Activated CD4-positive, alpha-beta T cell treated with anti-CD3 and anti-CD28 coated beads for 24 hours (primary cell): ENCODE data around the gene MAP2K4.

Source experiments
- DNase-seq, 2 donors: peaks; one replicate each; pipeline ENCODE4 v3.0.0-alpha.2; 2020; ENCODE audit warnings: low read depth in 2 of 2

The MAP2K4 gene

DNA sequence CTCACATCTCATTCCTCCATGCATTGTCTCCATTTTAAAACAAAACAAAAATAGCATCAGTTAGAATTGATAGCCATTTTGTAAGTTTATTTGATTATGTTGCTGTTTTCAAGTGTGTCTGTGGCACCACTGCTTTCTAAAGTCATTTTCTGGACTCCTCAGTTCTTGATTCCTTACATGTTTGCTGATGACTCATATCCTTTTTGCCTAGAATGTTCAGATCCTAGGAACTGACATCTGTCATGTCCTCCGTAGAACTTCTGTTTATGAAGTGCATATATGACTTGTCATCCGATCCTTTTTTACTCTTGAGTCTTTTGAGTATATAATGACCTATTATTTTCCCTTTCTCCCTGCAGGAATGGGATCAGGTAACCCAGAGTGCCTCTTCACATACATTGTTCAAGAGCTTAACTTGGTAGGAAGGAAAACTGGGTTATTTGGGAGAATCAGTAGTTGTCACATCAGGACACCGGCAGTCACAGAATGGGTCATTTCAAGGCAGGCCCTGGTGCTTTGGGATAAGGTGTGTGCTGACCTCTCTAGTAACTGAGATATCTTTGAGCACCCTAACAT lies 69.2 kb downstream of the MAP2K4 start:
- DNase-seq = no peak

GRCh38 chr17:12094336-12094735 lies 73.7 kb downstream of the MAP2K4 start:
- no peak for DNase-seq

DNA sequence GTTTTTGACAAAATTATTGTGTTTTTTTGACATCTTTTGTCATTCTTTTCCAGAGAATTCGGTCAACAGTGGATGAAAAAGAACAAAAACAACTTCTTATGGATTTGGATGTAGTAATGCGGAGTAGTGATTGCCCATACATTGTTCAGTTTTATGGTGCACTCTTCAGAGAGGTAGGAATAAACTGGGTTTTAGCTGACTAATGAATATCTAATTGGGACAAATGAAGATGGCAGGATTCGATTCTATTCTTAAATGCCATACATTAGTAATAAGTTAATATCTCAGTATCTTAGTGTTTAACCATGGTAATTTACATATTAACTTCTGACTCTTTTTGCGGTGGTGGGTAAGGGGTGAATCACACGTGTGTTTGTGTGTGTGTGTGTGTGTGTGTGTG lies 74.8 kb downstream of the MAP2K4 start:
- no peak for DNase-seq

DNA sequence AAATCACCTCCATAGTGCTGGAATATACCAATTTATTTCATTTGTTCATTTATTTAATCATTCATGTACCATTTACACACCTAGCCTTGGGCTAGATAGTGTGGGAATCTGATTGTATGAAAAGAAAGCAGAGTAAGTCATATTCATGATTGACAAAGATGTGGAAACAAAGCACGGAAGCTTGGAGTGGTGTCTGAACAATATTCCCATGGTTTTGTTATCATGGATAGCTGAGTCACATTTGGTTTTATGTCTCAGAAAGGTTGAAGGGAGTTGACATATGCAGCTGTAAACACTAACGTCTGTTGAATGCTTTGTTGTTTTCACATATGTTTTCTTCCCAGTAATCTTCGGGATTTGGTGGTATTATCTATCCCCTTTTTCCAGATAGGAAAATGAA lies 76.6 kb downstream of the MAP2K4 start:
- no peak for DNase-seq

DNA sequence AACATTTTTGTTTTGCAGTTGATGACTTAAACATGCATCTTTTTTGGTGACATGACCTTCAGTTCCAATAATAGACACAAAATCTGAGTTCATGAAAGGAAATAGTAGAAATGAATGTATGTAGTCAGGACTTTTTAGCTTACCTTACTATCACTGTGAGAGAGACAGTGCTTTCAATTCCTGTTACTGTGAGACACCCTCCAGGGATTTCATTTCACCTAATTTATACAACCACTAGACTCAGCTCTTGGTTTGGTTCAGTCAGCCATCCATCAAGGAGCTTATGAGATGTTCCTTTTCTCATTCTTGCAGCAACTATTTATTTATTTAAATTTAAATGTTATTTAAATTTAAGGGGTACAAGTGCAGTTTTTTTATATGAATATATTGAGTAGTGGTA lies 77.9 kb downstream of the MAP2K4 start:
- DNase-seq = no peak

- no peak for DNase-seq
These were observed 78.7 kb downstream of the MAP2K4 start for GRCh38 chr17:12099412-12099811.

- DNase-seq = no peak
These were observed 84.2 kb downstream of the MAP2K4 start for GRCh38 chr17:12104831-12105230.

- no peak for DNase-seq
These were observed 87.2 kb downstream of the MAP2K4 start for GRCh38 chr17:12107905-12108304.

DNA sequence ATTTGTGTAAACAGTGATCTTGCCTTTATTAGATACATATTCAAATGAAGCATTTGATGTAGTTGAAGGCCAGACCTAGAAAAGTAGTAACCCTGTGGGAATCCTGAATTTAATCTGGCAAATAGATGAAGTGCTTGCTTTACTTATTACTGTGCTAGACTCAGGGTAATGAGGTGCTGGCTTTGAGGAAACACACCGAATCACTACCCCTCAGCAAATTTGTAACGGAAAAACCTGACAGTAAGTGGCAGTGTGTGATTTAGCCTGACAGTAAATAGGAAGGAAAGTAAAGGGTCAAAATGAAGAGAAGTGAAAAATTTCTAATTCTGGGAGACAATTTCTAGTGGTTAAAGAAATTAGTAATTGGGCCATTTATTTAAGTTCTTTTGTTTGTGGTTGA lies 90.2 kb downstream of the MAP2K4 start:
- DNase-seq = no peak

- no peak for DNase-seq
These were observed 92.5 kb downstream of the MAP2K4 start for GRCh38 chr17:12113156-12113555.

DNA sequence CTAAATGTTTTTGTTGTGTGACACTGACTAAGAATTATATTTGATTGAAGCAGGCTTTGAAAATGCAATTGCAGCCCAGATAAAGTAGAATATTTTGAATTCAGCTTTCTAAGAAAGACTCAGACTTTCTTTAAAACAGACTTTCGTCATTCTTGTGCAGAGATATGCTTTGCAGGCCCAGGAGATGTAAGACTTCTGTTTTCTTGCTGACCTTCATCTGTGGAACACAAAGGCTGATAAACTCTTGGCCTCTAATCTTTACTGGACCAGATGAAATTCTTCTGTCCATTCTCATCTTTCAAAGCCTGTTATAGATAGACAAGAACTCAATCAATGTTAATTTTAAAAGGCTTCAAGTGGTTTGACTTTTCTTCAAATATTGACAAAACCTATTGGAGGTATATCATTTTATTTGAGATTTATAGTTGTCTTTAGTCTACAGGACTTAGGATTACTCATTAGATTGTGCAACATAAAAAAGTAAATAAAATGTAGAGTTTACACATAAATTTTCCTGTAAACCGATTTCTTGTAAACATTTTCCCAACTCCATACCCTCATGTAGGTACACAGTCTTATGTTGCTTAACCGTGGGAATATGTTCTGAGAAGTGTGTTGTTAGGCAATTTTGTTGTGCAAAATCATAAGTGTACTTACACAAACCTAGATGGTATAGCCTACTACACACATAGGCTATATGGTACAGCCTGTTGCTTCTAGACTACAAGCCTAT lies 94.2 kb downstream of the MAP2K4 start:
- DNase-seq = no peak

DNA sequence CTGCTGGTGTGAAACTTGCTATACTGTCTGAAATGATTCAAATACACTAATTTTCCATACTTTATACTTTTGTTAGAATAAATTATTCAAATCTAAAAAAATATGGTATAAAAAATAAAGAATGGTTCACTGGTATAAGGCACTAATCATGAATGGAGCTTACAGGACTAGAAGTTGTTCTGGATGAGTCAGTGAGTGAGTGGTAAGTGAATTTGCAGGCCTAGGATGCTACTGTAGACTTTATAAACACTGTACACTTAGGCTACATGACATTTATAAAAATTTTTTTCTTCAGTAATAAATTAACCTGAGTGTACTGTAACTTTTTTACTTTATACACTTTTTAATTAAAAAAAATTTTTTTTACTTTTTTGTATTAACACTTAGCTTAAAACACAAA lies 95.5 kb downstream of the MAP2K4 start:
- DNase-seq = no peak

DNA sequence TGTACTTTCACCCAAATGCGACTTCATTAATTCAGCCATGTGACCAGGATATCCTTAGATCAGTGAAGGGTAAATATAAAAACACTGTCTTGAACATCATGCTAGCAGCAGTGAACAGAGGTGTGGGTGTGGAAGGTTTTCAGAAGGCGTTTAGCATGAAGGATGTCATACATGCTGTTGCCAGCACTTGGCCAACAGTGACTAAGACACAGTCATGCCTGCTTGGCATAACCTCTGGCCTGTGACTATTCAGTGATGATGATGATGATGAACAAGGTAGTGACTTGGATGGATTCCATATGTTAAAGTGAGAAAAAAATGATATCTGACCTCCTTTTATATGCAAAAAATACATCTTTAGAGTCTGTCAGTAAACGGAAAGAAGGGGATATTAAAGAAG lies 97.9 kb downstream of the MAP2K4 start:
- DNase-seq = no peak

- DNase-seq = no peak
These were observed 101.4 kb downstream of the MAP2K4 start for GRCh38 chr17:12122075-12122474.

- DNase-seq = no peak
These were observed 106.5 kb downstream of the MAP2K4 start for GRCh38 chr17:12127177-12127576.

DNA sequence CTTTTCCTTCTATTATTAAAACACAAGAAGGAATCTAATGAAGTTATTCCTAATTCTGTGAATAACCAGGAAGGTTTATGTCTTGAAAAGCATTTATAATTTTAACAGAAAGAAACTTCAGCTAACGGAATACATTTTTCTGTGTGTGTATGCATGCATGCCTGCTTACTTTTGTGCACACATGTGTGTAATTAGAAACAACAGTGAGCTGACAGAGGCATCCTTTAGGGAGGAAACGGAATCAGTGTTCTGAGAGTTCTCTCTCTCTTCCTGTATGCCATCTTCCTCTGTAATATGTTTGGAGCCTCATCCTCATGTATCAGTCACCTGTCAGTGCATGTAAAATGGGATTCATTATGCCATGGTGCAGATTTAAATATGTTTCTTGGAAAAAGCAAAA lies 107.0 kb downstream of the MAP2K4 start:
- no peak for DNase-seq

DNA sequence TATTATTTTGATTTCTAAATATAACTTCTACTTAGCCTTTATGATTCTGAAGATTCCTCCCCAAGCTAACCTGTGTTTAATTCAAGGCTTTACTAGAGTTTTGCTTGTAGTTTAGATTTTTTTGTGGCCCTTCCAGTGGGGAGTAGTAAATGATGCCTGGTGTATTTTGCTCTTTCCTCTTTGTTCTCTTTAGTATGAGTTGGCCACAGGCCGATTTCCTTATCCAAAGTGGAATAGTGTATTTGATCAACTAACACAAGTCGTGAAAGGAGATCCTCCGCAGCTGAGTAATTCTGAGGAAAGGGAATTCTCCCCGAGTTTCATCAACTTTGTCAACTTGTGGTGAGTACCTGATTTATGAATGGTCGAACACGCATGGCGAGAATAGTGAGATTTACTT lies 108.3 kb downstream of the MAP2K4 start:
- DNase-seq = no peak

DNA sequence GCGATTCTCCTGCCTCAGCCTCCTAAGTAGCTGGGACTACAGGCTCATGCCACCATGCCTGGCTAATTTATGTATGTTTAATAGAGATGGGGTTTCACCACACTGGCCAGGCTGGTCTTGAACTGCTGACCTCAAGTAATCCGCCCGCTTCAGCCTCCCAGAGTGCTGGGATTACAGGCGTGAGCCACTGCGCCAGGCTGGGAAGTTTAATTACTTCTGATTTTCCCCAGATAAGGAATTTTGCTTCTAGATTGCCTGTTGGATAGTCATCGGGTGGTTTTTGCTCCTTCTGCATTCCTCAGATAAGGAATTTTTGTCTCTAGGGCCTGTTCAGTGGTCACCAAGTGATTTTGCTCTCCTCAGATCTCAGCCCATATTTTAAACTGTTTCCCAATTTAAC lies 112.5 kb downstream of the MAP2K4 start:
- no peak for DNase-seq

GRCh38 chr17:12134101-12134500 lies 113.4 kb downstream of the MAP2K4 start:
- DNase-seq = no peak

DNA sequence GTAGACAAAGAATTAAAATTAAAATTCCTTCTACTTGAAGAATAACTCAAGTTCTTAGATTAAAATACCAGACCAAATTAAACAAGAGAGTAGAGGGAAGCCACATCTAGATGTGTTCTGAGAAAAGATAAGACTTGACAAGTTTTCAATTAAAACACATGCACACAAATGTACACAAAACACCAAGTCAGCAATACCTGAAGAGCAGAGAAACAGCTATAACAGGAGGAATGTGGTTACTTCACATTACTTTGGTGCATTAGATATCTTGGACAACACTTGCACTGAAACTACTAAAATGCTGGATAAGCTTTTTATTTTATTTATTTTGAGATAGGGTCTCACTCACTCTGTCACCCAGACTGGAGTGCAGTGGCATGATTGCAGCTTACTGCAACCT lies 113.9 kb downstream of the MAP2K4 start:
- DNase-seq = no peak

DNA sequence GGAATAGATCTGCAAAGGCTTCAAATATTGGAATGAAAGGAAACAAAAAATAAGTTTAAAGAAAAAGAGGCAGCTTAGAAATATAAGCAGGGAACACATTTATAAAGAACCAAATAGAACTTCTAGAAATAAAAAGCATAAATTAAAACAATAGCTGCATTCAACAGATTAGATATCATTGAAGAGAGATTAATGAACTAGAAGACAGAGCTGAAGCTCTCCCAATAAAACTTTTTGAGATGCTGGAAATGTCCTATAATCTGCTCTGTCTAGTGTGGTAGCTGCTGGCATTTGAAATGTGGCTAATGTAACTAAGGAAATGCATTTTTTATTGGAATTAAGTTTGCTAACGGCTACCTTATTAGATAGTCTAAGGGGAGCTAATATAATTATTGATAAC lies 115.6 kb downstream of the MAP2K4 start:
- DNase-seq = no peak

DNA sequence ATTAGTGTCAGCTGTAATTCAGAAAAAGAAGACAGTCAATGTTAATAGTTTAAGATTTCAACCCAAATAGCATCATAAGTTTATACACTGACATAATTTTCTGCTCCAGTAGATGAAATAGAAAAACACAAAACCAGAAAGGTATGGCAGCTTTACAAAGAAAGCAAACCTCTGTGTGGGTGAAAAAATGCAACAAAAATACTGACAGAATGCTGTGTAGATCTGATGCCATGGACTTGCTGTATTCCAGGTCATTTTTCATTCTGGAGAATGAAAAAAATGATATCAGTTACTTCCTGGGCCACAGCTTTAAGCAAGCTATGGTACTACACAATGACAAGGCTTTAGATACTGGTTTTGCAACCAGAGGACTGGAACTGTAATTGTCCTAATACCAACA lies 116.0 kb downstream of the MAP2K4 start:
- no peak for DNase-seq

DNA sequence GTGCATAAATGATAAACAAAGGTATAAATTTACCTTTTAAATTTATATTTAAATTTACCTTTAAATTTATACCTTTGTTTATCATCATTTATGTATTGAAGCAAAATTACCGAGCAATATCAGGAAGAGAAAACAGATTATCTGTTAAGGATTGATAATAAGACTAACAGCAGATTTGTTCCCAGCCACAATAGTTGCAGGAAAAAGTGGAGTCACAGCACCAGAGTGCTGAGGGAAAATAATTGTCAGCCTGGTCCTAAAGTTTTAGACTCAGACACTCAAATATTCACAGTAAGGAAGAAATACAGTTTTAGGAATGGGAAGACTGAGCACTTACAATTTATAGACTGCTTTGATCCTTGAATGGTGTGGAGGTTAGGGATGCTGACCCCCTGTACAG lies 117.2 kb downstream of the MAP2K4 start:
- DNase-seq = no peak

GRCh38 chr17:12140685-12141084 lies 120.0 kb downstream of the MAP2K4 start:
- no peak for DNase-seq
